ENCODE results near the gene IGFBP6. TPM values are rescaled to one million over a fixed set of nuclear protein-coding genes. Genes with fewer than 3 reads are reported as not detected.

Gene IGFBP6, protein sequence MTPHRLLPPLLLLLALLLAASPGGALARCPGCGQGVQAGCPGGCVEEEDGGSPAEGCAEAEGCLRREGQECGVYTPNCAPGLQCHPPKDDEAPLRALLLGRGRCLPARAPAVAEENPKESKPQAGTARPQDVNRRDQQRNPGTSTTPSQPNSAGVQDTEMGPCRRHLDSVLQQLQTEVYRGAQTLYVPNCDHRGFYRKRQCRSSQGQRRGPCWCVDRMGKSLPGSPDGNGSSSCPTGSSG
- total RNA-seq: 116 TPM

GRCh38 chr12:53097564-53098353, at the start of gene IGFBP6:
IGFBP6 (plus strand) TSS chr12:53097667; CDS start chr12:53097718, 51 bp downstream.

GRCh38 chr12:53049571-53050318, 47.7 kb upstream of the IGFBP6 start, which contains the start of gene TNS2:
TNS2 (plus strand) TSS chr12:53050065; CDS start chr12:53050186, 121 bp downstream.

GRCh38 chr12:53079226-53080117, 18.0 kb upstream of the IGFBP6 start, which contains the start of gene SPRYD3:
SPRYD3 (minus strand) TSS chr12:53079390; CDS start chr12:53079333, 57 bp downstream.

DNA sequence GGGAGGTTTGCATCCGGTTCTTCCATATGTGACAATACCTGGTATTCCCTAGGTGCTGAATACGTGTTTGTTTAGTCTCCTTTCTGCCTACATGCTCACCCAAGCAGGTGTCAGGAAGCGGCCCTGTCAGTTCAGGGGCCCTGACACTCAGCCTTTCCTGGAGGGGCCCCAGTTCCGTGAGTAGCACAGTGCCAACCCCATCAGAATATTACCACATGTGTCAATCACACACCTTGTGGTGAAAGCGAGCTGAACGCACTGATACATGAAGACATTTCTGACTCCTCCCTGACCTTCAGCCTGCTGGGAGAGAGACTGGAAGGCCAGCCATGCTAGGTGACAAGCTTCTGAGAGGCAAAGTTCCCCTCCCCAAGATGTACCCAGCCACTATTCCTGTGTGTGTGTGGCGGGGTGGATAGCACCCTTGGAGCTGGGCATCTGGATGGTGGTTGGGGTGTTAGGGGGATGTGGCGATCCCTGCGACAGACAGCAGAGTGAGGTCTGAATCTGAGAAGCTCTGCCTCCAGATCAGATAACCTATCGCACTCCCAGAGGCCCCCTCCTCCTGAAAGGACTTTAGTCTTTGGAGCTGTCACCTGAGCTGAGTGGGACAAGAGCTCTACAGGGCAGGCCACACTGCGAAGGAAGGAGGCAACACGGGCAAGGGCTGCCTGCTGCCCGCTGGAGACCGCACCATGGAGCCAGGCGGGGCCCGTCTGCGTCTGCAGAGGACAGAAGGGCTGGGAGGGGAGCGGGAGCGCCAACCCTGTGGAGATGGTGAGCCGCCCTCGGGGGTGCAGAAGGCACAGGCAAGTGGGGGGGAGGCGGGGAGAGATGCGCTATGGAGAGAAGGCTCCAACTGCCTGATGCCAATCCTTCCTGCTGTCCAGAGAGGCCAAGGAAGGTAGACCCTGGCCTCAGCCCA, 5.7 kb downstream of the IGFBP6 start, which contains the start of gene SOAT2:
SOAT2 (plus strand) TSS at position 604 of the 925 bp plus-strand sequence; CDS start at position 696, 92 bp downstream.

Other genes starting within 250 kb of the IGFBP6 start
- 2.6 TPM for gene KRT78, start 248.7 kb upstream of the IGFBP6 start, total RNA-seq
- 21.5 TPM for gene KRT8, start 192.6 kb upstream of the IGFBP6 start, total RNA-seq
- 29.0 TPM for gene KRT18, start 148.5 kb upstream of the IGFBP6 start, total RNA-seq
- 622 TPM for gene EIF4B, start 91.2 kb upstream of the IGFBP6 start, total RNA-seq
- gene TNS2, start 47.6 kb upstream of the IGFBP6 start, total RNA-seq: 52.0 TPM
- gene SPRYD3, start 18.3 kb upstream of the IGFBP6 start, total RNA-seq: 24.6 TPM
- 0.44 TPM for gene SOAT2, start 5.8 kb downstream of the IGFBP6 start, total RNA-seq
- gene ZNF740, start 83.1 kb downstream of the IGFBP6 start, total RNA-seq: 32.8 TPM
- gene CSAD, start 83.3 kb downstream of the IGFBP6 start, total RNA-seq: 48.7 TPM
- gene ITGB7, start 109.6 kb downstream of the IGFBP6 start, total RNA-seq: 2.9 TPM
- gene RARG, start 134.5 kb downstream of the IGFBP6 start, total RNA-seq: 50.7 TPM
- gene ESPL1, start 170.6 kb downstream of the IGFBP6 start, total RNA-seq: 6.7 TPM
- 295 TPM for gene PFDN5, start 197.9 kb downstream of the IGFBP6 start, total RNA-seq
- 36.4 TPM for gene MYG1, start 202.0 kb downstream of the IGFBP6 start, total RNA-seq
- 59.4 TPM for gene AAAS, start 223.9 kb downstream of the IGFBP6 start, total RNA-seq
- gene SP7, start 238.7 kb downstream of the IGFBP6 start, total RNA-seq: not detected